Ascending aorta (tissue), 2 donors: ENCODE results near the gene HERC3. TPM values are rescaled to one million over a fixed set of nuclear protein-coding genes. Genes with fewer than 3 reads are reported as not detected.

Experiments used
- DNase-seq, 2 donors: peaks; one replicate each; pipeline ENCODE4 v3.0.0-alpha.2; 2019; ENCODE audit warnings: low spot score in 2 of 2
- H3K27ac ChIP-seq, 2 donors: fragments of 200-600 bp; sonication (generic); one replicate each; pipeline ENCODE4 v1.5.1; 2016 to 2017; ENCODE audit warnings: mild to moderate bottlenecking in 1 of 2
- H3K27me3 ChIP-seq: fragments of 200-600 bp; sonication (generic); one replicate; pipeline ENCODE4 v1.5.1; 2017
- H3K36me3 ChIP-seq, 2 donors: fragments of 200-600 bp; sonication (generic); one replicate each; pipeline ENCODE4 v1.5.1; 2016
- H3K4me1 ChIP-seq, 2 donors: fragments of 200-600 bp; sonication (generic); one replicate each; pipeline ENCODE4 v1.5.1; 2016 to 2017; ENCODE audit warnings: mild to moderate bottlenecking in 1 of 2
- H3K4me3 ChIP-seq, 2 donors: fragments of 200-600 bp; sonication (generic); one replicate each; pipeline ENCODE4 v1.5.1; 2016 to 2017; ENCODE audit warnings: mild to moderate bottlenecking in 1 of 2
- H3K9me3 ChIP-seq, 2 donors: fragments of 200-600 bp; sonication (generic); one replicate each; pipeline ENCODE4 v1.5.1; 2016
- CTCF ChIP-seq, 3 experiments: fragments of 200-600 bp in 2 of 3; fragments of 450-650 bp in 1 of 3; sonication (generic) in 2 of 3; IDR thresholded peaks; one replicate each; pipeline ENCODE4 v1.5.1; 2016 to 2019; ENCODE audit warnings: antibody characterized with exemption in 3 of 3, mild to moderate bottlenecking in 1 of 3, moderate library complexity in 1 of 3
- intact Hi-C: fragments of 100-400 bp; cut with DNase I; formaldehyde crosslinking; loops from one replicate; pipeline ENCODE4 v1.15.1; 2023
- total RNA-seq: library from RNA; depleted of rRNA; stranded (reverse); fragments of >200 nt; gene quantifications from one replicate; pipeline ENCODE4 v1.1.0, GENCODE V29; 2016

Gene HERC3
- total RNA-seq, 1 donor from 2014 or later: 16.2 TPM

- Histone ChIP-seq H3K4me1 (peaks cover 0 to 9% of the 10 kb centered on the region in 2 donors), H3K27ac (no peak overlapping the region), H3K9me3 (no peaks in the 10 kb centered on the region), H3K4me3 (no peak overlapping the region), H3K27me3 (no peaks in the 10 kb centered on the region), H3K36me3 (peaks cover 22 to 29% of the 10 kb centered on the region in 2 donors)
- DNase-seq: no peak
- intact Hi-C loops: no loop called here
- TF ChIP-seq CTCF (IDR thresholded peaks at IDR 0.05): no peak
Observed at GRCh38 chr4:88730811-88731210, 138.5 kb downstream of the HERC3 start.

- Histone ChIP-seq H3K36me3 (peaks cover 22 to 29% of the 10 kb centered on the region in 2 donors), H3K4me1 (peaks cover 5 to 14% of the 10 kb centered on the region in 2 donors)
Observed at GRCh38 chr4:88731381-88731780, 139.1 kb downstream of the HERC3 start.

GRCh38 chr4:88732714-88733368 lies 140.6 kb downstream of the HERC3 start:
- no peak overlapping the region for H3K27ac ChIP-seq
- TF ChIP-seq CTCF (IDR thresholded peaks at IDR 0.05): no peak
- intact Hi-C loops: no loop called here
- no peaks in the 10 kb centered on the region for H3K9me3 ChIP-seq
- no peak for DNase-seq
- peaks cover 8 to 23% of the 10 kb centered on the region in 2 donors for H3K4me1 ChIP-seq
- no peaks in the 10 kb centered on the region for H3K27me3 ChIP-seq
- H3K4me3 ChIP-seq: no peak overlapping the region
- peaks cover 10 to 16% of the 10 kb centered on the region in 2 donors for H3K36me3 ChIP-seq

More at GRCh38 chr4:88731381-88731780, 139.1 kb downstream of the HERC3 start:
- no peak for TF ChIP-seq CTCF (IDR thresholded peaks at IDR 0.05)
- Histone ChIP-seq H3K27me3 (no peaks in the 10 kb centered on the region), H3K27ac (no peak overlapping the region), H3K4me3 (no peak overlapping the region), H3K9me3 (no peaks in the 10 kb centered on the region)
- intact Hi-C loops: no loop called here
- DNase-seq: no peak

- Histone ChIP-seq H3K36me3 (peaks cover 8 to 14% of the 10 kb centered on the region in 2 donors), H3K4me3 (no peak overlapping the region), H3K4me1 (peaks cover 8 to 33% of the 10 kb centered on the region in 2 donors), H3K27me3 (no peaks in the 10 kb centered on the region), H3K9me3 (no peaks in the 10 kb centered on the region), H3K27ac (peak overlapping the region; percentile 6 to 55)
- intact Hi-C loops: no loop called here
- TF ChIP-seq CTCF (IDR thresholded peaks at IDR 0.05): no peak
- no peak for DNase-seq
Observed at GRCh38 chr4:88734403-88734949, 142.2 kb downstream of the HERC3 start.

- peaks cover 5 to 10% of the 10 kb centered on the region in 2 donors for H3K36me3 ChIP-seq
- TF ChIP-seq CTCF (IDR thresholded peaks at IDR 0.05): no peak
- H3K27me3 ChIP-seq: no peaks in the 10 kb centered on the region
- H3K4me3 ChIP-seq: no peak overlapping the region
- intact Hi-C loops: no loop called here
- H3K4me1 ChIP-seq: peaks cover 8 to 33% of the 10 kb centered on the region in 2 donors
- no peaks in the 10 kb centered on the region for H3K9me3 ChIP-seq
- no peak for DNase-seq
- H3K27ac ChIP-seq: peak overlapping the region; percentile 4 to 63
Observed at GRCh38 chr4:88735564-88735963, 143.3 kb downstream of the HERC3 start.
